Epithelial cell of prostate (primary cell): ENCODE data around the gene PARD3.

Source experiments
- DNase-seq: peaks from one replicate; pipeline ENCODE4 v3.0.0-alpha.2; 2011; ENCODE audit warnings: low read depth, low spot score
- H3K27ac ChIP-seq: fragments of 450-650 bp; 2 replicates; pipeline ENCODE4 v1.5.1; 2017; ENCODE audit warnings: mild to moderate bottlenecking

The PARD3 gene

DNA sequence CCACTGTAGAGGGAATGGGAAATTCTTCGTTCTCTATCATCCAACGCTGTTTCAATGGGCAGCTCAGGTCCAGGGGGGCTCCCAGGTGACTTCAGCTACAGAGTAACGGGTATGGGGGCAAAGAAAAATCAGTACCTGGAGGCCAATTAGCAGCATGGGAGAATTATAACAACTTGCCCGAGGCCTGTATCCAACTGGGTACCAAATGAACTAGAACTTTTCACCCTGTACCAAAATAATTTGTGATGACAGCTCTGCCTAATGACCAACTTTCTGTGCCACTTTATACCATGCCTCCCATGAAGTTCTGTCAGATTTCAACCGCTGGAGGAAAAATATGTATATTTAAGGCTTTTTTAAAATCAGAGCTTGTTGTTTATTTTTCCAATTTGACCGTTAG lies 467.1 kb downstream of the PARD3 start:
- no peak for DNase-seq

GRCh38 chr10:34347131-34347530 lies 468.0 kb downstream of the PARD3 start:
- DNase-seq = no peak

More for the DNA sequence above, 467.1 kb downstream of the PARD3 start:
- no peak overlapping the region for H3K27ac ChIP-seq

DNA sequence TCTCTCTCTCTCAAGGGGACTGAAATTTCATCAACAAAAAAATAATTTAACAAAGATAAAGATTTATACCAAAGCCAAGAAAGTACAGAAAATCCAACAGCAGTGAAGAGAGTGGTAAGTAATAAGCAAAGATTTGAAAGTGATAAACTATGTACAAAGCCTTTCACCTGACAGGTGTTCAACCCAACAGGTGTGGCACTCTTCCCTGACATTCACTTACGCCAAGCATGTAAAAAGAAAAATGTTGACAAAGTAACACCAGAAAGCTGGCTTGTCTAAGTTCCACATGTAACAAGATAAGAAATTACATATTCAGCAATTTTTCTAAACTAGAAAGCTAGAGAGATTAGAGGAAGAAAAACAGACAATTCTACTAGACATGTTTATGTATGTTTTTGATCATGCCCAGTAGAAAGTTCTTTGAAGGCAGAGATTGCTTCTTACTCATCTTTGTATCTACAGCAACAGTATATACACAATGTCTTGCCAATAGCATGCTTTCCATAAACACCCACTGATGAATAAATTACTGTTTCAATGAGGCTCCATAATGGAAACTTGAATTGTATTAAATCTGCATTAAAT lies 468.5 kb downstream of the PARD3 start:
- DNase-seq = no peak
- no peak overlapping the region for H3K27ac ChIP-seq

More at GRCh38 chr10:34347131-34347530, 468.0 kb downstream of the PARD3 start:
- no peak overlapping the region for H3K27ac ChIP-seq

GRCh38 chr10:34345383-34345782 lies 469.7 kb downstream of the PARD3 start:
- no peak overlapping the region for H3K27ac ChIP-seq
- DNase-seq = no peak

- H3K27ac ChIP-seq = no peak overlapping the region
- peak; percentile 5 for DNase-seq
Observed at GRCh38 chr10:34343764-34344163, 471.3 kb downstream of the PARD3 start.

- DNase-seq = no peak
Observed at GRCh38 chr10:34341473-34341872, 473.6 kb downstream of the PARD3 start.

GRCh38 chr10:34340934-34341333 lies 474.2 kb downstream of the PARD3 start:
- H3K27ac ChIP-seq = no peak overlapping the region
- DNase-seq = no peak

More at GRCh38 chr10:34341473-34341872, 473.6 kb downstream of the PARD3 start:
- H3K27ac ChIP-seq = no peak overlapping the region

GRCh38 chr10:34339816-34340553 lies 475.1 kb downstream of the PARD3 start:
- DNase-seq = no peak
- no peak overlapping the region for H3K27ac ChIP-seq

- H3K27ac ChIP-seq = no peak overlapping the region
- no peak for DNase-seq
Observed at GRCh38 chr10:34337917-34338316, 477.2 kb downstream of the PARD3 start.

DNA sequence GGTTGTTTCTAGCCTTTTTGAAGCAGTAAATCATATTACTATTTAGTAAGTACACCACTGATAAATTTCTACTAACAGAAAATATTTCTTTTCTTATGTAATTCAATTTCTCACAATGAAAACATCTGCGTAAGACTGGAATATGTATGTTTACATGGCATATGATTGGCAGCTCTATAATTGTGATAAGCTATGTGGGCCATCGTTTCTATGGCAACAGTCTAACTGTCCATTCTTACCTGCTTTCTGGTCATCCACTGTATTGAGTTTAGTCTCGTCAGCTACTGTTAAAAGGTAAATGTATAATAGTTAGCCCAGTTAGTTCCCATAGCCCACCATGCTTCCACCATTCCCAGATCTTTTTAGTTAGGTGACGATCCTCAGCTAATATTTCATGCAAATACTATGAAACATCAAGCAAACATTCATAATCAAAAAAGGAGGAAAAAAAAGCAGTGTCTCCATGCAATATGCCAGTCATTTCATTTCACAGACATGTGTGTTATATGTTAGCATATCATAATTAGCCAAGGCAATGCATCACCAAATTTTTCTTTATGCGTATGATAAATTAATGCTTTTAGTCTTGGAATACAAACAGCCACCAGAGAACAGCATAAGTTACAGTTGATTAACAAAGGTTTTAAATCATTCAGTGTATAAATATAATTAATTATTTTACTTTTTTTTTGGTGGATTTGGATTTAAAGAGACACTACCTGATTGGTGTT lies 479.0 kb downstream of the PARD3 start:
- H3K27ac ChIP-seq = no peak overlapping the region
- no peak for DNase-seq

DNA sequence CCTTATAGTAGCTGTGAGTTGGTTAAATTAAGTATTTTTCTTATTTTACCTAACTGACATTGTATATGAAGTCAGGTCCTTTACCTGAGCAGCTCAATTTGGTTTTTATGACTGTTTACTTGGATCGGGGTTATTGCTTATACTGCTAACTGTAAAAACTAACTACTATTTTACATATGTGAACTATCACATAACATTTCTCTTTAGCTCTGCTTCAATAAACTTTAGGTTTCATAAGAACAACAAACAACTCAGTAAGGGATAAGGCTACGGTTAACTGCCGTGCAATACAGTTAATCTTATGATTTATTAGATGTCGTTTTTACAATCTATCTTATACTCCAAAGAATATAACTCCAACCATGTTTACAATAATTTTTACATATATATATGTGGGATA lies 480.2 kb downstream of the PARD3 start:
- no peak overlapping the region for H3K27ac ChIP-seq

GRCh38 chr10:34333513-34333912 lies 481.6 kb downstream of the PARD3 start:
- peak; percentile 18 for DNase-seq
- H3K27ac ChIP-seq = no peak overlapping the region

More for the DNA sequence above, 480.2 kb downstream of the PARD3 start:
- DNase-seq = no peak

GRCh38 chr10:34327184-34327583 lies 487.9 kb downstream of the PARD3 start:
- no peak overlapping the region for H3K27ac ChIP-seq

DNA sequence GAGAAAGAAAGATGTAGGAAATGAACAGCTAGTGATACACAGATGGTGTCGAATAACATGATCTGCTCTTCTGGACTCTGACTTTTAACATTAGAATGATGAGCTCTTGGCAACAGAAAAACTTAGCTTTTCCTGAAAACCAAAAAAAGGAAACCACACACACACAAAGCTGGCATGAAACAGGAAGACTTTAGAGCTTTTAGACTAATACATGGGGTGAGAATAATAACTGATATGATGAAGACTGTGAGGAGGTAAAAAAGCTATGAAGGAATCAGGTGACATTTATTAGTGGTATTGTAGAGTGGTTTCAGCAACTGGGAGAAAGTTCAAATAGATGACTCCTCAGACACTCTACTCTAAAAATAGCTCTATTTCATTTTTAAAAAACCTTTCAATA lies 491.9 kb downstream of the PARD3 start:
- H3K27ac ChIP-seq = no peak overlapping the region
- no peak for DNase-seq

More at GRCh38 chr10:34327184-34327583, 487.9 kb downstream of the PARD3 start:
- no peak for DNase-seq

GRCh38 chr10:34320265-34320664 lies 494.8 kb downstream of the PARD3 start:
- no peak for DNase-seq
- H3K27ac ChIP-seq = peak overlapping the region; percentile 69

- DNase-seq = peak; percentile 88
- peak overlapping the region; percentile 69 for H3K27ac ChIP-seq
Observed at GRCh38 chr10:34319197-34319846, 495.8 kb downstream of the PARD3 start.

DNA sequence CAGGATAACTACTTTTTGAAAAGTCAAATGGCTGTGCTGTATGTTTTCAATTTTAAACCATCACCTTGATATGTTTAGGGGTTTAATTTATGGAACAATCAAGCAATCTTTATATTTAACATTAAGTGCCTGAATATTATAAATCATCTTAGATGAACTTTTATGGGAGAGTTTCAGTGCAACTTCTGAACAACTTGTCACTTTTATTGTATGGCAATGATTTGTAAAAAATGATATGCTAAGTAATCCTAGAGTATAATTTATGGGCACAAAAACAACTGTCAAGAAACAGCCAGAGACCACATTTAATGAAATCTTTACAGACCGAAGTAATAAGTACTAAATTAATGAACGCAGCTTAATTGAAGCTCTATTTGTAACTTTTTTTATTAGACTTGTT lies 498.9 kb downstream of the PARD3 start:
- no peak overlapping the region for H3K27ac ChIP-seq

DNA sequence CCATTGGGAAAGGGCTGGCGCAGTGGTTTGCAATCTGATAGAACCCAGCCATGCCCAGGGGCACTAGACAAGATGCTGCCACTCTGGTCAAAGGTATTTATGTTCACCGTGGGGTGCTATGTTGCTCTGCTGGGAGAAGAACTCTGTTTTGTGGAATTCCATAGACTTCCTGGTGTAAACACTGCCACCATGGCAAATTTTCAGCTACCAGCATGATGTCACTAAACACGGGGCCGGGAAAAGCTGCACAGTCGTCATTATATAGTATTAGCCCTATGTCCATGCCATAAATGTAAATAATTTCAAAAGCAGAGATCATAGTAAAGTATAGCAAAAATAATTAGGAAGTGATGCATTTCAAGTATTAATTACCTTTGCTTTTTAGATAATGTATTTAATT lies 500.6 kb downstream of the PARD3 start:
- no peak for DNase-seq

More for the DNA sequence above, 498.9 kb downstream of the PARD3 start:
- DNase-seq = no peak

GRCh38 chr10:34313888-34314287 lies 501.2 kb downstream of the PARD3 start:
- DNase-seq = no peak
- no peak overlapping the region for H3K27ac ChIP-seq

More for the DNA sequence above, 500.6 kb downstream of the PARD3 start:
- no peak overlapping the region for H3K27ac ChIP-seq

DNA sequence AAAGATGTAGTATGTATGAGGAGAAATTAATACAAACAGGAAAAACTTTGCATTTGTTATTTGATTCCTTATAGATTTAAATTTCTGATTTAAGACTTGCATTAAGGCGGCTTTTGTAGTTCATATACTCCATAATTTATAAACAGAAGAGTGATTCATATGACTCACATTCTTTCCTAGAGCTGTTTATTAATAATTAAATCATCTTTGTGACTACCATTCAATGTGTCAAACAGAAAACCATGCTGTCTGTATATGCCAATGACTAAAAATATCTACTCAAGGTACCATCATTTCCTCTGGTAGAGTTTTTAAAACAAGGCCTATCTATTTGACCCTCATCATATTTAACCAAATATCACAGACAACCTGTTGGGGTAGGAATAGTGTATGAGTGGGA lies 501.7 kb downstream of the PARD3 start:
- DNase-seq = no peak
- H3K27ac ChIP-seq = no peak overlapping the region

DNA sequence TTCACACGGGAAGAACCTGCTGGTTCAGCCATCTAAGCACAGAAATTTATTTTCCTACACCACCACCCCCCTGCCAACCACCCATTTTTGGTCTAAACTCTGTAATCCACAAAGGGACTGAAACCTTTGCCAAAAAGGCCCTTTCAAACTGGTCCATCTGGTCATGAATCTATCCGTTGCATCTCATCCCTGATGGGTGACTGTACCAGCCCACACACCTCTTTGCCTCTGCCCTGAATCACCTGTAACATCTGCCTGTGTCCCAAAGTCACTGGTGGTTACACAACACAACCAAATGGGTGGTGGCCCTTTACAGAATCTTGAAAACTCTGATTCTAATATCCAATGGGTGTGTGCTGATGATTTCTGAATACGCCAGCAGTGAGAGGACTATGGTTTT lies 503.4 kb downstream of the PARD3 start:
- DNase-seq = no peak
- no peak overlapping the region for H3K27ac ChIP-seq
